Spleen (tissue), 13 donors: Measurements from ENCODE around the gene TMEM158. TPM values are rescaled to one million over a fixed set of nuclear protein-coding genes. Genes with fewer than 3 reads are reported as not detected.

Experiments used
- DNase-seq: peaks from one replicate; pipeline ENCODE4 v3.0.0-alpha.2; 2020
- H3K27ac ChIP-seq, 8 donors: fragments of 200-600 bp; sonication (generic) in 7 of 8; 1 replicate in 4 of 8; 2 replicates in 4 of 8; pipeline versions ENCODE4 v1.5.0 to v1.8.0; 2016 to 2021; ENCODE audit warnings: inconsistent platforms in 4 of 8, mild to moderate bottlenecking in 4 of 8, moderate library complexity in 1 of 8
- H3K27me3 ChIP-seq, 7 donors: fragments of 200-600 bp; sonication (generic) in 6 of 7; replicated peaks in 1 of 7; 1 replicate in 4 of 7; 2 replicates in 3 of 7; pipeline versions ENCODE4 v1.5.0 to v1.8.0; 2016 to 2021; ENCODE audit warnings: inconsistent platforms in 3 of 7, mild to moderate bottlenecking in 1 of 7
- H3K36me3 ChIP-seq, 6 donors: fragments of 200-600 bp; sonication (generic) in 5 of 6; 1 replicate in 4 of 6; 2 replicates in 2 of 6; pipeline versions ENCODE4 v1.5.0 to v1.8.0; 2016 to 2021; ENCODE audit warnings: inconsistent platforms in 2 of 6
- H3K4me1 ChIP-seq, 6 donors: fragments of 200-600 bp; sonication (generic) in 5 of 6; 1 replicate in 3 of 6; 2 replicates in 3 of 6; pipeline versions ENCODE4 v1.5.0 to v1.8.0; 2016 to 2021; ENCODE audit warnings: inconsistent platforms in 3 of 6
- H3K4me3 ChIP-seq, 8 donors: fragments of 200-600 bp; sonication (generic) in 7 of 8; 1 replicate in 4 of 8; 2 replicates in 4 of 8; pipeline versions ENCODE4 v1.5.0 to v1.8.0; 2016 to 2021; ENCODE audit warnings: inconsistent platforms in 4 of 8, mild to moderate bottlenecking in 4 of 8, moderate library complexity in 2 of 8
- H3K9me3 ChIP-seq, 8 donors: fragments of 200-600 bp; sonication (generic) in 7 of 8; 1 replicate in 4 of 8; 2 replicates in 4 of 8; pipeline versions ENCODE4 v1.5.0 to v1.8.0; 2016 to 2021; ENCODE audit warnings: inconsistent platforms in 4 of 8
- POLR2A ChIP-seq, 3 donors: fragments of 450-650 bp; IDR thresholded peaks; one replicate each; pipeline ENCODE4 v1.5.1; 2017; ENCODE audit warnings: antibody characterized with exemption in 3 of 3, mild to moderate bottlenecking in 1 of 3
- POLR2AphosphoS5 ChIP-seq, 3 donors: sonication (generic); formaldehyde crosslinking; IDR thresholded peaks; one replicate each; pipeline ENCODE4 v1.5.1; 2017; ENCODE audit warnings: antibody characterized with exemption in 3 of 3
- WGBS, 5 donors: extraction: QIAGEN DNeasy Blood & Tissue Kit in 3 of 5; methylation state at CpG; one replicate each; pipeline versions ENCODE4 v1.1.5 to v1.1.7; 2013 to 2018; 5-methylcytosine and 5-hydroxymethylcytosine counted together
- intact Hi-C: fragments of 100-400 bp; cut with DNase I; formaldehyde crosslinking; loops from one replicate; pipeline ENCODE4 v1.15.0; 2023; ENCODE audit warnings: low total_unique reads
- long read RNA-seq, 2 donors: transcript quantifications; one replicate each; lab custom pipeline, GENCODE V29; 2026
- polyA plus RNA-seq, 3 donors: library from polyadenylated mRNA; stranded (reverse); fragments of 200-250 nt; gene quantifications; one replicate each; pipeline ENCODE4 v1.2.1, GENCODE V29; 2013
- total RNA-seq, 7 donors: library from RNA; depleted of rRNA in 3 of 7; stranded (reverse); fragments of >200 nt in 3 of 7; fragmentation: NEBNext Ultra II Directional in 4 of 7; extraction: Animal tissue kit (Norgen Biotek cat#: 25700) in 4 of 7; gene quantifications; one replicate each; pipeline versions ENCODE4 v1.1.0 to v1.2.1, GENCODE V29; 2016 to 2021
- TF ChIP-seq, protein P1 (sequence below), 11 experiments: fragments of 200-600 bp in 7 of 11; fragments of 450-650 bp in 4 of 11; sonication (generic) in 4 of 11; IDR thresholded peaks in 8 of 11; conservative IDR thresholded peaks in 3 of 11; 1 replicate in 7 of 11; 2 replicates in 4 of 11; pipeline versions ENCODE4 v1.4.0 to v1.8.0; 2016 to 2021; ENCODE audit warnings: antibody characterized with exemption in 11 of 11, inconsistent platforms in 4 of 11, mild to moderate bottlenecking in 1 of 11
- donor health status: healthy with polysubstance abuse.
- donor health status: DM: no; HTN: no; CAD: no; lungs with moderate emphysema.
- donor health status: DM: no; HTN: no; CAD: no.
- donor health status: Bipolar disorder and iron deficiency.
- donor health status: healthy.
- donor health status: DM: no; HTN: no; CAD: no.
- donor health status: DM: yes; HTN: yes; CAD: no.

The TMEM158 gene
- total RNA-seq (1 to 10 TPM in 3 of 7 donors, under 1 TPM in 3, not detected in 1; 0.76 to 1.7 (median 1.0) TPM), polyA plus RNA-seq (under 1 TPM; 0.26 to 0.99 (median 0.54) TPM)
- long read RNA-seq, donor 1, transcript TMEM158-201 (1 exons, 1,813 nt), result major isoform, 15 of 15 reads
- long read RNA-seq, donor 1, partial matches to known transcripts, result 0 of 15 reads
- long read RNA-seq, donor 1, other reads (novel, unspliced or antisense), result 0 of 15 reads
- long read RNA-seq, donor 2, transcript TMEM158-201 (1 exons, 1,813 nt), result major isoform, 11 of 11 reads
- long read RNA-seq, donor 2, partial matches to known transcripts, result 0 of 11 reads
- long read RNA-seq, donor 2, other reads (novel, unspliced or antisense), result 0 of 11 reads

DNA sequence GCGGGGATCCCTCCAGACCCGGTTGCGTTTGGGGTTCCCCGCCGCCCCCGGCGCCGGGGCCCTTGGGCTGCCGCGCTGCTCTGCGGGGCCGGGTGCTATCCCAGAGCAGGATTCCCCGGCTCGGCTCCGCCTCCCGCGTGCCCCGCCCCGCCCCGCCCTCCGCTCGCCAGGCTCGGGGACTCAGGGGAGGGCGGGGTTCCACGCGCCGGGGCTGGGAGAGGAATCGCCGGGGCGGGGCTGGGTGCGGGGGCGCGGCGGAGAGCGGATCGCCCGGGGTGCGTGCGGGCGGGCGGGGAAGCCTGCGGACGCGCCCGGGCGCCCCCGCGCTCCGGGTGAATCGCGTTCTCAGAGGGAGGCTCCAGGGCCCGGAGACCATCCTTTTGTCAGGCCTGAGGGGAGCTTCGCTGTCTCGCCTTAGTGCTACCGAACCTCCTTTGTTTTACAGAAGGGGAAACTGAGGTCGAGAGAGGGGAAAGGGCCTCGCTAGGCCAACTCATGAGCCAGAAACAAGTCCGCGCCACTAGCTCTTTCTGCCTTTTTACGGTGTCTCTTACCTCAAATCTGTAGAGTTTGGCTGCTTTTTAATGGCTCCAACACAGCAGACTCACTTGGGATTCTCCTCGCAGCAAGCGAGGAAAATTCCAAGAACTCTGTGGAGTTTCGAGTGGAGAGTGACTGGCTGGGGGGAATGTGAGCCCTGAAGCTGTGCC, at the start of gene TMEM158:
Gene TMEM158, minus strand, starts transcription at position 82 of the 710 bp plus-strand sequence. CDS start 260 bp downstream, outside the sequence.
- H3K36me3 ChIP-seq, result no peaks in the 10 kb centered on the region
- peak; percentile 89 for DNase-seq
- TF ChIP-seq, protein P1, sequence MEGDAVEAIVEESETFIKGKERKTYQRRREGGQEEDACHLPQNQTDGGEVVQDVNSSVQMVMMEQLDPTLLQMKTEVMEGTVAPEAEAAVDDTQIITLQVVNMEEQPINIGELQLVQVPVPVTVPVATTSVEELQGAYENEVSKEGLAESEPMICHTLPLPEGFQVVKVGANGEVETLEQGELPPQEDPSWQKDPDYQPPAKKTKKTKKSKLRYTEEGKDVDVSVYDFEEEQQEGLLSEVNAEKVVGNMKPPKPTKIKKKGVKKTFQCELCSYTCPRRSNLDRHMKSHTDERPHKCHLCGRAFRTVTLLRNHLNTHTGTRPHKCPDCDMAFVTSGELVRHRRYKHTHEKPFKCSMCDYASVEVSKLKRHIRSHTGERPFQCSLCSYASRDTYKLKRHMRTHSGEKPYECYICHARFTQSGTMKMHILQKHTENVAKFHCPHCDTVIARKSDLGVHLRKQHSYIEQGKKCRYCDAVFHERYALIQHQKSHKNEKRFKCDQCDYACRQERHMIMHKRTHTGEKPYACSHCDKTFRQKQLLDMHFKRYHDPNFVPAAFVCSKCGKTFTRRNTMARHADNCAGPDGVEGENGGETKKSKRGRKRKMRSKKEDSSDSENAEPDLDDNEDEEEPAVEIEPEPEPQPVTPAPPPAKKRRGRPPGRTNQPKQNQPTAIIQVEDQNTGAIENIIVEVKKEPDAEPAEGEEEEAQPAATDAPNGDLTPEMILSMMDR (IDR thresholded peaks at IDR 0.05 in 8 of 11, conservative IDR thresholded peaks at IDR 0.05 in 3 of 11), result no peak
- no peak for TF ChIP-seq POLR2AphosphoS5 (IDR thresholded peaks at IDR 0.05)
- no peak for TF ChIP-seq POLR2A (IDR thresholded peaks at IDR 0.05)
- H3K27ac ChIP-seq, result no peak within 1 kb of the TSS
- intact Hi-C loops, result loop anchor here (5.0 kb wide), 1 partner anchor 276 kb away; no protein-coding TSS in a partner anchor
- peak within 1 kb of the TSS; percentile 28 to 78 (median 52) for H3K4me3 ChIP-seq
- H3K9me3 ChIP-seq, result no peaks in the 10 kb centered on the region
- peaks cover 3 to 97% (median 48%) of the 10 kb centered on the region in 7 donors for H3K27me3 ChIP-seq
- 2 to 11% (median 5%) methylated on average over 15 to 63 of the region's 63 CpGs for WGBS, 5 donors
- H3K4me1 ChIP-seq, result peaks cover 4 to 19% (median 13%) of the 10 kb centered on the region in 6 donors

DNA sequence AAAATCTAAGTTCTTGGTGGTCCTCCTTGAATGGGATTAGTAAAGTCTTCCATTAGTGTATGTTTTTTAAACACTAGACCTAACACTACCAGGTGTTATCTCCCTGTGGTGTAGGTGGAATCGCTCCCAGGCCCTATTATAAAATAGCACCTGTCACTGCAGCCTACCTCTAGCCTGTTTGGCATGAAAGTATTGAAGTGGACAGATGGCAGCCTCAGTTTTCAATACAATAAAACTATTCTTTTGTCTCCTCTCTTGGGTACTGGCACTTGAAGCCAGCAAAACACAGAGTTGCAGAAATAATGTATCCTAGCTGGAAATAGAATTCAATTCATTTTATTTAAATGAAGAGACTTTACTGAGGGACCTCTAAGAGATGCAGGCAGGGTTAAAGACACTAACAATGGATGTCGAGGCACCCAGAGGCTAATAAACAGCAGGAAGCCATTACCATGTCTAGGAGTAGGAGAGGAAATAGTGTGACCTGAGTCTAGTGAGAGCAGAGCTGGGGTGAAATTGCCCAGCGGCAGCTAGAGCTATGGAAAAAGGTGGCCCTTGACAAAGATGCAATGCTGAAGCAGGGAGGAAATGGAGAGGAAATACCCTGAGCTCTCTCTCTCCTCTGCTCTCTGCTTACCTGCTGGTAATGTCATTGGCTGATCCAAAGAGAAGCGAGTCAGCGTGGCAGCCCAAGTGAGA, 49.1 kb upstream of the TMEM158 start:
- Histone ChIP-seq H3K27ac (no peak overlapping the region), H3K36me3 (no peaks in the 10 kb centered on the region), H3K4me1 (no peaks in the 10 kb centered on the region), H3K4me3 (no peak overlapping the region), H3K27me3 (peaks cover 0 to 34% (median 0%) of the 10 kb centered on the region in 7 donors), H3K9me3 (peaks cover 2 to 32% (median 21%) of the 10 kb centered on the region in 8 donors)
- TF ChIP-seq, protein P1 (IDR thresholded peaks at IDR 0.05 in 8 of 11, conservative IDR thresholded peaks at IDR 0.05 in 3 of 11), result no peak
- TF ChIP-seq POLR2AphosphoS5 (IDR thresholded peaks at IDR 0.05), result no peak
- TF ChIP-seq POLR2A (IDR thresholded peaks at IDR 0.05), result no peak
- WGBS, 5 donors, result 46 to 61% (median 54%) methylated on average over 5 of the region's 5 CpGs
- DNase-seq, result no peak
- intact Hi-C loops, result no loop called here

- no peak for DNase-seq
- WGBS, 5 donors, result 50 to 69% (median 58%) methylated on average over 4 of the region's 4 CpGs
- peaks cover 2 to 29% (median 21%) of the 10 kb centered on the region in 8 donors for H3K9me3 ChIP-seq
- TF ChIP-seq POLR2AphosphoS5 (IDR thresholded peaks at IDR 0.05) (no peak), POLR2A (IDR thresholded peaks at IDR 0.05) (no peak)
- TF ChIP-seq, protein P1 (IDR thresholded peaks at IDR 0.05 in 8 of 11, conservative IDR thresholded peaks at IDR 0.05 in 3 of 11), result no peak
- no peaks in the 10 kb centered on the region for H3K36me3 ChIP-seq
- no peak overlapping the region for H3K4me3 ChIP-seq
- H3K4me1 ChIP-seq, result no peaks in the 10 kb centered on the region
- intact Hi-C loops, result no loop called here
- H3K27me3 ChIP-seq, result peaks cover 0 to 34% (median 0%) of the 10 kb centered on the region in 7 donors
- H3K27ac ChIP-seq, result no peak overlapping the region
Measured at GRCh38 chr3:45273681-45274515, 47.8 kb upstream of the TMEM158 start.
